NT2/D1 (cell line): ENCODE results near the gene PPARA.
"Not testable (repeated sequence)": the region's sequence is repeated elsewhere in the genome, so short reads cannot be mapped to it uniquely, and the experiment has no call there.

Source experiments
- DNase-seq: peaks from one replicate; pipeline ENCODE4 v3.0.0-alpha.2; 2011; ENCODE audit warnings: low read depth, low spot score
- H3K27me3 ChIP-seq: 2 replicates; pipeline ENCODE4 v1.6.0; 2011; ENCODE audit warnings: mild to moderate bottlenecking; ENCODE audit not compliant: insufficient read length, insufficient read depth
- H3K36me3 ChIP-seq: 2 replicates; pipeline ENCODE4 v1.6.1; 2011; ENCODE audit warnings: mild to moderate bottlenecking, low read length, mixed read lengths; ENCODE audit not compliant: insufficient read depth, insufficient read length
- H3K4me1 ChIP-seq: 2 replicates; pipeline ENCODE4 v1.5.1; 2011; ENCODE audit not compliant: insufficient read depth, insufficient read length
- H3K4me3 ChIP-seq: 2 replicates; pipeline ENCODE4 v1.5.1; 2011; ENCODE audit warnings: low read depth; ENCODE audit not compliant: insufficient read length
- H3K9ac ChIP-seq: 2 replicates; pipeline ENCODE4 v1.6.0; 2011; ENCODE audit warnings: low read depth; ENCODE audit not compliant: insufficient read length
- H3K9me3 ChIP-seq: 2 replicates; pipeline ENCODE4 v1.5.1; 2011; ENCODE audit warnings: mild to moderate bottlenecking, low read length; ENCODE audit not compliant: insufficient read depth
- SUZ12 ChIP-seq: IDR thresholded peaks from 2 replicates; pipeline ENCODE4 v1.6.1; 2011; ENCODE audit not compliant: insufficient read length, insufficient read depth; ENCODE audit errors: extremely low read depth
- YY1 ChIP-seq: IDR thresholded peaks from 2 replicates; pipeline ENCODE4 v1.6.1; 2011; ENCODE audit not compliant: insufficient read length, insufficient read depth
- ZNF274 ChIP-seq: IDR thresholded peaks from 2 replicates; pipeline ENCODE4 v1.6.1; 2011; ENCODE audit warnings: mild to moderate bottlenecking, low read depth, low read length

PPARA gene

DNA sequence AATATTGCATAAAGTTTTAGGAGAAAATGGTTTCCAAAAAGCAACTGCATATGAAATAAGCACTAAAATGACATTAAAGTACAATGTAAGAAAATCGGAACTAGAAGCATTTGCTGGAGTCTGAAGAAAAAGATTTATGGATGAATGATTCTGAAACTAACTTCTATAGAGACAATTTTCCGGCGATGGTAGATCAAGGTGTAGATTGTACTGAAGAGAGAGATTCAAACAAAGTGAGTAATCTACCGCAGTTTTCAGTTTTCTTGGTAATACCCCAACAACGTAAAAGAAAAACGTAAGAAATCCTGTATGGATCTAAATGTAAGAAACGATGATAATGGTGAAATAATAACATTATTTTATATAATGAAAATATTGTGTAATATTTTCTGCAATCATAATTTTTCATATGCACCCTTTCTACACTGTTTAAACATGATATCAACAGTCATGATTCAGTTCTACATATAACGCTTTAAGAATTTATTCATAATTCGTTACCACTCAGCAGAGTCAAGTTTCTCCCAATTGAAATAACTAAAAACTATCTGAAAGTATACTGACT, 101.6 kb downstream of the PPARA start:
- peaks cover 14% of the 10 kb centered on the region for H3K36me3 ChIP-seq
- peaks cover 4% of the 10 kb centered on the region for H3K27me3 ChIP-seq
- TF ChIP-seq ZNF274 (no peak), YY1 (no peak), SUZ12 (no peak)
- no peaks in the 10 kb centered on the region for H3K9me3 ChIP-seq
- no peak overlapping the region for H3K9ac ChIP-seq
- no peak overlapping the region for H3K4me3 ChIP-seq
- peaks cover 4% of the 10 kb centered on the region for H3K4me1 ChIP-seq
- DNase-seq = no peak

DNA sequence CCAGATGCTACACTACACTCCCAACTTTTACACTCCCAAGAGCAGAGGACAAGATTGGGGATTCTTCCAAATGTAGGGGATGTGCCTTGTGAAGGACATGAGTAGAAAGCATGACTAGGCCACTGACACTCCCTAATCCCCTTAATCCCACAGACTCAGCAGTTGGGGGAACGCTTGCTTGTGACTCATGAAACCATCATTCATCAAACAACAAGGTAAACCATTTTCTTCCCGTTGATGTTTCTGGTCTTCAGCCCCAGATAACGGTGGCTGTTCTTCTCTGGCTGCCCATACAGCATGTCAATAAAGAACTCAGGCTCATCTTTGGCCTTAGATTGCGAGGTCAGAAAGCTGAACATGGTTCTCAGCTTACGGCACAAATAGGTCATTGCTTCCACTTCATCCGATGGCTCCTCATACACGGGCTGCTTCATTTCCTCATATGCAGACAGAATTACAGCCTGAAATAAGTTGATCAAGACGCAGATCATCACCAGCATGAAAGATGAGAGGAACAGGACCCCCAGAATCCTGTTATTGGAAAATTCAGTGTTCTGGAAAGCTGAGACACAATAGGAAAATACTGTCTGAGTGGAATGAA, 106.1 kb downstream of the PPARA start:
- Histone ChIP-seq H3K4me1 (no peaks in the 10 kb centered on the region), H3K36me3 (no peaks in the 10 kb centered on the region), H3K27me3 (peaks cover 17% of the 10 kb centered on the region), H3K4me3 (no peak overlapping the region), H3K9ac (no peak overlapping the region), H3K9me3 (no peaks in the 10 kb centered on the region)
- no peak for TF ChIP-seq ZNF274
- DNase-seq = no peak

DNA sequence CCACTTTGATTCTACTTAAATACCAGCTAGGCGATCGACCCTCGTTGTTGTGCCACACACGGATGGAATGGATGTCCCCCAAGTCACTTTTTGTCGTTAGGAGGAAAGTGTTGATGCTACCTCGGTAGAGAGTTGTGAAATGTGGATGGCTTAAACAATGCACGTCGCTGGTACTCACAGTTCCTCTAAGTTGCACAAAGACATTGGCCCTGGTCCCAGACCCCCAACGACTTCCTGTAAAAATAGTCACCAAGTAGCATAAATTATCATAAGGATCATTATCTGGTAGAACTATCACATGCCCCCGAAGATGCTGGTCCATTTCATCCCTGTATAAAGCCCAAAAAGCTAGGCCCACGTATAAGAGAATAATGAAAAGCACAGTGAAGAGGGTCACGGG, 109.0 kb downstream of the PPARA start:
- Histone ChIP-seq H3K9me3 (peaks cover 14% of the 10 kb centered on the region; the same call in 1 of the 2 replicates), H3K4me3 (no peak overlapping the region), H3K27me3 (peaks cover 41% of the 10 kb centered on the region), H3K9ac (no peak overlapping the region), H3K36me3 (no peaks in the 10 kb centered on the region), H3K4me1 (no peaks in the 10 kb centered on the region)
- DNase-seq = no peak
- TF ChIP-seq ZNF274 (no peak), SUZ12 (no peak), YY1 (no peak)

DNA sequence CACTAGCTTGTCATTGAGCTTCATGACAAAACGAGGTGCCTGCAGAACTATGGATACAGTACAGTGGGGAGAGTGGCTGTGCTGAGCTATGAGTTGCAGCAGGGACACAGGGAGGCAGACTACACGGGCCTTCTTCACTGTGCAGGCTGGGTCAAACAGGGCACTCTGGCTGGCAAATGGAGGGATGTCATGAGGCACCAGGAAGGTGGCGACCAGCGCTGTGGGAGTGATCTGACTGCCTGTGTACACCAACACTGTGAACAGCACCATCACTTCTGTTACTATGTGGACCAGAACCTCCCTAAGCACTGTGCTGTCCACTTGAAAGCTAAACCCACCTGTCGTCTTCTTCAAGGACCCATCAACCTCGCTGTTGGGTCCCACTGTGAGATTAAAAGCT, 109.7 kb downstream of the PPARA start:
- no peak overlapping the region for H3K4me3 ChIP-seq
- peaks cover 16% of the 10 kb centered on the region; the same call in 1 of the 2 replicates for H3K9me3 ChIP-seq
- DNase-seq = no peak
- peaks cover 41% of the 10 kb centered on the region for H3K27me3 ChIP-seq
- no peak overlapping the region for H3K9ac ChIP-seq
- no peaks in the 10 kb centered on the region for H3K4me1 ChIP-seq
- H3K36me3 ChIP-seq = no peaks in the 10 kb centered on the region
- TF ChIP-seq YY1 = no peak

DNA sequence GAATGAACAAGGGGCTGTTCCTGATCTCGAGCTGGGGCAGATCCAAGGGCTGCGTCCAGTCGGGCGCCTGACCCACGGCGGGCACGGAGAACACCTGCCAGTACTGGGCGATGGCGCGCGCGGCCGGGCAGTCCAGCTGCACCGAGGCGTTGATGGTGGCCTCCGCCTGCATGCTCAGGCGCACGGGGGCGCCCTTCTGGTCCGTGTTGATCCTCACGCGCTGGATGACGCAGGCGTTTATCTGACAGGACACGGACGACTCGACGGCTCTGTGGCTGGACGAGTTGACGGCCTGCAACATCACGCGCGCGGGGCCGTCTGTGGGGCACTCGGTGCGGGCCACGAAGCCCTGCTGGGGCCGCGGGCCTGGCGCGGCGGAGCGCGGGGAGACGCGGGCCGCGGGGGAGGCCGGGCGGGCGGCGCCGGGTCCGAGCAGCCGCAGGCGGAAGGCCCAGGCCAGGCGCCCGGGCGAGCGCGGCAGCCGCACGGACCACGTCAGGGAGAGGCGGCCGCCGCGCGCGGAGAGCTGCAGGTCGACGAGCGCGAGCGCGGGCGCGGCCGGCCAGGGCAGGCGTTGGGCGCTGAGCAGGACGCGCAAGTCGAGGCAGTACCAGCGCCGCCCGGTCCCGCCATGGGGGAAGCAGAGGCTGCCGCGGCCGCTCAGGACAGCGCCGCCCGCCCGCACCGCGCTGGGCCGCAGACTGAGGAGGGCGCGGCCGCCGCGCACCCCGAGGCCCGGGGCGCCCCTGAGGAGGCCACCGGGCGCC, 112.3 kb downstream of the PPARA start:
- no peaks in the 10 kb centered on the region for H3K4me1 ChIP-seq
- TF ChIP-seq SUZ12 (no peak), YY1 (no peak), ZNF274 (no peak)
- no peaks in the 10 kb centered on the region for H3K36me3 ChIP-seq
- H3K4me3 ChIP-seq = peak overlapping the region; percentile 32
- peaks cover 27% of the 10 kb centered on the region; the same call in 1 of the 2 replicates for H3K9me3 ChIP-seq
- H3K27me3 ChIP-seq = peaks cover 56% of the 10 kb centered on the region
- peak overlapping the region; percentile 61 for H3K9ac ChIP-seq
- peak; percentile 22 for DNase-seq

DNA sequence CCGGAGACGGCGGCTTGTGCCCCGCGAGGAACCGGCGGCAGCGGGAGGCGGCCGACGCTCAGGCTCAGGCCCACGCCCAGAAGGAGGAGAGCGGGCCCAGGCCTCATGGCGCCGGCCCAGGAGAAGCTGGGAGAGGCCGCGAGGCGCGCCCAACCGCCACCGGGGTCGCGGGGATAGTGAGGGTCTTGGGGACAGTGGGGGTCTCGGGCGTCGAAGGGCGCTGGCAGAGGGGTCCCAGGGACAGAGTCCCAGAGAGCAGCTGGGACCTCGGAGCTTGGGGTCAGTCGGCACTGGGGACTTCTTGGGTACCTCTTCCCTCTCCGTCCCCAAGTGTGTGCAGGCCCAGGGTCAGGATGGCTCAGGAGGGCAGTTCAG, 112.9 kb downstream of the PPARA start, which contains the start of gene PKDREJ:
TSS of gene PKDREJ (minus strand) at position 128 of the 375 bp plus-strand sequence. CDS start at position 107, 21 bp downstream.
- Histone ChIP-seq H3K9me3 (peaks cover 27% of the 10 kb centered on the region; the same call in 1 of the 2 replicates), H3K4me1 (no peaks in the 10 kb centered on the region), H3K27me3 (peaks cover 56% of the 10 kb centered on the region), H3K4me3 (peak within 1 kb of the TSS; percentile 32), H3K36me3 (no peaks in the 10 kb centered on the region), H3K9ac (peak within 1 kb of the TSS; percentile 61)
- TF ChIP-seq SUZ12 (no peak), YY1 (no peak), ZNF274 (no peak)
- no peak for DNase-seq

DNA sequence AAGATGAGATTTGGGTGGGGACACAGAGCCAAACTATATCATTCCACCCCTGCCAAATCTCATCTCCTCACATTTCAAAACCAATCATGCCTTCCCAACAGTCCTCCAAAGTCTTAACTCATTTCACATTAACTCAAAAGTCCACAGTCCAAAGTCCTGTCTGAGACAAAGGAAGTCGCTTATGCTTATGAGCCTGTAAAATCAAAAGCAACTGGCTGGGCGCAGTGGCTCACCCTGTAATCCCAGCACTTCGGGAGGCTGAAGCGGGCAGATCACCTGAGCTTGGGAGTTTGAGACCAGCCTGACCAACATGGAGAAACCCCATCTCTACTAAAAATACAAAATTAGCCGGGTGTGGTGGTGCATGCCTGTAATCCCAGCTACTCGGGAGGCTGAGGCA, 114.2 kb downstream of the PPARA start:
- peaks cover 27% of the 10 kb centered on the region; the same call in 1 of the 2 replicates for H3K9me3 ChIP-seq
- DNase-seq, H3K4me3 ChIP-seq, H3K9ac ChIP-seq, H3K4me1 ChIP-seq, H3K36me3 ChIP-seq: not testable (repeated sequence)
- peaks cover 55% of the 10 kb centered on the region for H3K27me3 ChIP-seq

DNA sequence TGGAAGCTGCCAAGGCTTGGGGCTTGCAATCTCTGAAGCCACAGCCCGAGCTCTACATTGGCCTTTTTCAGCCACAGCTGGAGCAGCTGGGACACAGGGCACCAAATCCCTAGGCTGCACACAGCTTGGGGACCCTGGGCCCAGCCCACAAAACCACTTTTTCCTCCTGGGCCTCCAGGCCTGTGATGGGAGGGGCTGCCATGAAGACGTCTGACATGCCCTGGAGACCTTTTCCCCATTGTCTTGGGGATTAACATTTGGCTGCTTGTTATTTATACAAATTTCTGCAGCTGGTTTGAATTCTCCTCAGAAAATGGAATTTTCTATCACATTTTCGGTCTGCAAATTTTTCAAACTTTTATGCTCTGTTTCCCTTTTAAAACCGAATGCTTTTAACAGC, 115.3 kb downstream of the PPARA start:
- not testable (repeated sequence) for H3K4me1 ChIP-seq, H3K4me3 ChIP-seq, H3K36me3 ChIP-seq, DNase-seq, H3K9ac ChIP-seq
- Histone ChIP-seq H3K9me3 (peaks cover 27% of the 10 kb centered on the region; the same call in 1 of the 2 replicates), H3K27me3 (peaks cover 45% of the 10 kb centered on the region)
